SK-N-SH treated with all-trans-retinoic acid at 6 μM for 48 hours (cell line): ENCODE measurements around the gene C9orf78.

Experiments used
- ATAC-seq: fragments of 200-7000 bp; cut with Tn5 transposase; 3 replicates; pipeline ENCODE4 v1.9.1; 2020; ENCODE audit warnings: mild to moderate bottlenecking, moderate library complexity
- CREB5 ChIP-seq: fragments of 250-450 bp; sonication (Bioruptor Pico); IDR thresholded peaks from 2 replicates; pipeline ENCODE4 v1.5.1; 2020; ENCODE audit warnings: low read depth, mild to moderate bottlenecking, moderate library complexity
- ESRRG ChIP-seq: fragments of 250-450 bp; sonication (Bioruptor Pico); IDR thresholded peaks from 2 replicates; pipeline ENCODE4 v1.6.1; 2021; ENCODE audit warnings: mild to moderate bottlenecking
- GLIS3 ChIP-seq: fragments of 250-450 bp; sonication (Bioruptor Pico); IDR thresholded peaks from 2 replicates; pipeline ENCODE4 v1.5.0; 2020; ENCODE audit warnings: mild to moderate bottlenecking, moderate library complexity
- ISL1 ChIP-seq: fragments of 250-450 bp; sonication (Bioruptor Pico); IDR thresholded peaks from 2 replicates; pipeline ENCODE4 v2.1.2; 2022; ENCODE audit warnings: mild to moderate bottlenecking, moderate library complexity
- PATZ1 ChIP-seq: fragments of 250-450 bp; sonication (Bioruptor Pico); IDR thresholded peaks from 2 replicates; pipeline ENCODE4 v1.8.0; 2020; ENCODE audit warnings: mild to moderate bottlenecking, moderate library complexity, borderline replicate concordance
- PPARA ChIP-seq: fragments of 250-450 bp; sonication (Bioruptor Pico); IDR thresholded peaks from 2 replicates; pipeline ENCODE4 v1.5.0; 2020; ENCODE audit warnings: mild to moderate bottlenecking, borderline replicate concordance
- SNAI2 ChIP-seq: fragments of 250-450 bp; sonication (Bioruptor Pico); IDR thresholded peaks from 2 replicates; pipeline ENCODE4 v1.5.0; 2020; ENCODE audit warnings: mild to moderate bottlenecking, moderate library complexity
- TCF4 ChIP-seq: fragments of 250-450 bp; sonication (Bioruptor Pico); IDR thresholded peaks from 2 replicates; pipeline ENCODE4 v1.8.0; 2021; ENCODE audit warnings: mild to moderate bottlenecking, moderate library complexity, borderline replicate concordance
- TOX ChIP-seq: fragments of 250-450 bp; sonication (Bioruptor Pico); IDR thresholded peaks from 2 replicates; pipeline ENCODE4 v1.8.0; 2021; ENCODE audit warnings: mild to moderate bottlenecking, moderate library complexity, borderline replicate concordance
- ZC3H10 ChIP-seq: fragments of 250-450 bp; sonication (Bioruptor Pico); IDR thresholded peaks from 2 replicates; pipeline ENCODE4 v1.5.1; 2021; ENCODE audit warnings: mild to moderate bottlenecking, moderate library complexity
- ZFP3 ChIP-seq: fragments of 250-450 bp; sonication (Bioruptor Pico); IDR thresholded peaks from 2 replicates; pipeline ENCODE4 v1.5.0; 2020; ENCODE audit warnings: mild to moderate bottlenecking, moderate library complexity
- ZFP30 ChIP-seq: fragments of 450-650 bp; formaldehyde crosslinking; IDR thresholded peaks from 2 replicates; pipeline ENCODE4 v1.5.0; 2022; ENCODE audit warnings: mild to moderate bottlenecking, moderate library complexity
- ZNF565 ChIP-seq: fragments of 450-650 bp; formaldehyde crosslinking; conservative IDR thresholded peaks from 2 replicates; pipeline ENCODE4 v1.5.0; 2020; ENCODE audit warnings: low read depth, mild to moderate bottlenecking, moderate library complexity
- ZNF70 ChIP-seq: fragments of 450-650 bp; formaldehyde crosslinking; IDR thresholded peaks from 2 replicates; pipeline ENCODE4 v1.5.0; 2020; ENCODE audit warnings: mild to moderate bottlenecking, moderate library complexity
- TF ChIP-seq, protein P1 (sequence below): fragments of 250-450 bp; sonication (Bioruptor Pico); IDR thresholded peaks from 2 replicates; pipeline ENCODE4 v1.8.0; 2021; ENCODE audit warnings: low read depth, mild to moderate bottlenecking, moderate library complexity, borderline replicate concordance
- TF ChIP-seq, protein P2 (sequence below): fragments of 250-450 bp; sonication (Bioruptor Pico); IDR thresholded peaks from 2 replicates; pipeline ENCODE4 v1.5.0; 2020; ENCODE audit warnings: mild to moderate bottlenecking, moderate library complexity

The C9orf78 gene

DNA sequence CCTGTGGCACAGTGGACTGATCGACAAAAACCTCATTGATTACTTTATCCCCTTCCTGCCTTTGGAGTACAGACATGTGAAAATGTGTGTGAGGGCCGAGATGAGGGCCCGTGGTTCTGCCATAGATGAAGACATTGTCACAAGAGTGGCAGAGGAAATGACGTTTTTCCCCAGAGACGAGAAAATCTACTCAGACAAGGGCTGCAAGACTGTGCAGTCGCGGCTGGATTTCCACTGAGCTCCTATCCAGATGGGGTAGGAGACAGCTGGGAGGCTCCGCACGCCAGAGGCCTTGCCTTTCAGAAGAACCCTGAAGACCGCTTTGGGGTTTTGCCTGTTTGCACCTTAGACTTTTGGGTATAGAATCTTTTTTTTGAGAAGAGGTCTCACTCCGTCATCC lies 25.7 kb downstream of the C9orf78 start:
- ATAC-seq, result no peak
- no peak for TF ChIP-seq ISL1 (CRISPR knock-in tag)
- TF ChIP-seq TCF4, result no peak
- TF ChIP-seq CREB5 (CRISPR knock-in tag), result no peak

DNA sequence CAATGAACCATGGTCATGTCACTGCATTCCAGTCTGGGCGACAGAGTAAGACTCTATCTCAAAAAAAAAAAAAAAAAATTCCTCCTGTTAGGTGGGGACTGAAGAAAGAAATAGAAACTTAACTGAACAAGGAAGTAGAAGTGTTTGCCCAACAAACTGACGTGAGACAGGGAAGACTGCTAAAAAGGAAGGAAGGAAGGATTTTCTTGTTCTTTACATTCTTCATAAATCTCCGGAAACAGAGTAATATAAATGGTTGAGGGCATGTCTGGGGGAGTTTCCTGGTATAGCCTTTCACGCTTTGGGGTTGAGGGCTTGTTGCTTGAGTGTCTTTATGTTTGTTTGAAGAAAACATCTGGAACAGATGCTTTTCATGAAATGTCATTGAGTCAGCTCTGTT lies 29.0 kb downstream of the C9orf78 start:
- no peak for ATAC-seq
- TF ChIP-seq TOX (CRISPR knock-in tag), result no peak
- TF ChIP-seq CREB5 (CRISPR knock-in tag), result no peak
- TF ChIP-seq, protein P1, sequence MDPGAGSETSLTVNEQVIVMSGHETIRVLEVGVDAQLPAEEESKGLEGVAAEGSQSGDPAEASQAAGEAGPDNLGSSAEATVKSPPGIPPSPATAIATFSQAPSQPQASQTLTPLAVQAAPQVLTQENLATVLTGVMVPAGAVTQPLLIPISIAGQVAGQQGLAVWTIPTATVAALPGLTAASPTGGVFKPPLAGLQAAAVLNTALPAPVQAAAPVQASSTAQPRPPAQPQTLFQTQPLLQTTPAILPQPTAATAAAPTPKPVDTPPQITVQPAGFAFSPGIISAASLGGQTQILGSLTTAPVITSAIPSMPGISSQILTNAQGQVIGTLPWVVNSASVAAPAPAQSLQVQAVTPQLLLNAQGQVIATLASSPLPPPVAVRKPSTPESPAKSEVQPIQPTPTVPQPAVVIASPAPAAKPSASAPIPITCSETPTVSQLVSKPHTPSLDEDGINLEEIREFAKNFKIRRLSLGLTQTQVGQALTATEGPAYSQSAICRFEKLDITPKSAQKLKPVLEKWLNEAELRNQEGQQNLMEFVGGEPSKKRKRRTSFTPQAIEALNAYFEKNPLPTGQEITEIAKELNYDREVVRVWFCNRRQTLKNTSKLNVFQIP (CRISPR knock-in tag), result no peak
- no peak for TF ChIP-seq ESRRG (CRISPR knock-in tag)
- TF ChIP-seq ZNF70 (CRISPR knock-in tag), result no peak
- no peak for TF ChIP-seq GLIS3 (CRISPR knock-in tag)
- no peak for TF ChIP-seq ZFP3
- TF ChIP-seq, all 23 proteins: peak for 0

DNA sequence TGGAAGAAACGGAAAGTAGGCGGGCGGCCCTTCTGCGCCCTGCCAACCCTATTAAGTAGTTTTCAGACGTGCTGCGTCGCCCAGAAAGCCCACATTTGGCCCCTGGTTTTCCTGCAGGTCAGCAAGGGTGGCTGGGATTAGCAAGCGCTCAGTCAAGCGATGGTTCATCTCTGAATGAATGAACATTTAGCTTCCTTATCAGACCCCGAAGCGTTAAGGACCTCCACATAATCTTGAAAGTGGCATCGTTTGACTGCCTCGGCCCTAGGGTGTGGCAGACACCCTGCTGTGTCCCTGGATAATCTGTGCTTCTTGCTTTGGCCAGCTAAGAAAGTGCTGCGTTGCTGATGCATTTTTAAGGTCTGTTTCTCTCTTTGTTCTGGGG lies 31.4 kb downstream of the C9orf78 start:
- TF ChIP-seq ZNF70 (CRISPR knock-in tag) (no peak), PATZ1 (CRISPR knock-in tag) (no peak), ESRRG (CRISPR knock-in tag) (no peak), SNAI2 (CRISPR knock-in tag) (no peak), ZNF565 (CRISPR knock-in tag) (no peak), GLIS3 (CRISPR knock-in tag) (no peak), PPARA (CRISPR knock-in tag) (no peak)
- TF ChIP-seq, protein P2, sequence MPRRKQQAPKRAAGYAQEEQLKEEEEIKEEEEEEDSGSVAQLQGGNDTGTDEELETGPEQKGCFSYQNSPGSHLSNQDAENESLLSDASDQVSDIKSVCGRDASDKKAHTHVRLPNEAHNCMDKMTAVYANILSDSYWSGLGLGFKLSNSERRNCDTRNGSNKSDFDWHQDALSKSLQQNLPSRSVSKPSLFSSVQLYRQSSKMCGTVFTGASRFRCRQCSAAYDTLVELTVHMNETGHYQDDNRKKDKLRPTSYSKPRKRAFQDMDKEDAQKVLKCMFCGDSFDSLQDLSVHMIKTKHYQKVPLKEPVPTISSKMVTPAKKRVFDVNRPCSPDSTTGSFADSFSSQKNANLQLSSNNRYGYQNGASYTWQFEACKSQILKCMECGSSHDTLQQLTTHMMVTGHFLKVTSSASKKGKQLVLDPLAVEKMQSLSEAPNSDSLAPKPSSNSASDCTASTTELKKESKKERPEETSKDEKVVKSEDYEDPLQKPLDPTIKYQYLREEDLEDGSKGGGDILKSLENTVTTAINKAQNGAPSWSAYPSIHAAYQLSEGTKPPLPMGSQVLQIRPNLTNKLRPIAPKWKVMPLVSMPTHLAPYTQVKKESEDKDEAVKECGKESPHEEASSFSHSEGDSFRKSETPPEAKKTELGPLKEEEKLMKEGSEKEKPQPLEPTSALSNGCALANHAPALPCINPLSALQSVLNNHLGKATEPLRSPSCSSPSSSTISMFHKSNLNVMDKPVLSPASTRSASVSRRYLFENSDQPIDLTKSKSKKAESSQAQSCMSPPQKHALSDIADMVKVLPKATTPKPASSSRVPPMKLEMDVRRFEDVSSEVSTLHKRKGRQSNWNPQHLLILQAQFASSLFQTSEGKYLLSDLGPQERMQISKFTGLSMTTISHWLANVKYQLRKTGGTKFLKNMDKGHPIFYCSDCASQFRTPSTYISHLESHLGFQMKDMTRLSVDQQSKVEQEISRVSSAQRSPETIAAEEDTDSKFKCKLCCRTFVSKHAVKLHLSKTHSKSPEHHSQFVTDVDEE (CRISPR knock-in tag), result no peak
- TF ChIP-seq, all 23 proteins: peak for 0
- ATAC-seq, result peak; percentile 8; the same call in 2 of the 3 replicates

DNA sequence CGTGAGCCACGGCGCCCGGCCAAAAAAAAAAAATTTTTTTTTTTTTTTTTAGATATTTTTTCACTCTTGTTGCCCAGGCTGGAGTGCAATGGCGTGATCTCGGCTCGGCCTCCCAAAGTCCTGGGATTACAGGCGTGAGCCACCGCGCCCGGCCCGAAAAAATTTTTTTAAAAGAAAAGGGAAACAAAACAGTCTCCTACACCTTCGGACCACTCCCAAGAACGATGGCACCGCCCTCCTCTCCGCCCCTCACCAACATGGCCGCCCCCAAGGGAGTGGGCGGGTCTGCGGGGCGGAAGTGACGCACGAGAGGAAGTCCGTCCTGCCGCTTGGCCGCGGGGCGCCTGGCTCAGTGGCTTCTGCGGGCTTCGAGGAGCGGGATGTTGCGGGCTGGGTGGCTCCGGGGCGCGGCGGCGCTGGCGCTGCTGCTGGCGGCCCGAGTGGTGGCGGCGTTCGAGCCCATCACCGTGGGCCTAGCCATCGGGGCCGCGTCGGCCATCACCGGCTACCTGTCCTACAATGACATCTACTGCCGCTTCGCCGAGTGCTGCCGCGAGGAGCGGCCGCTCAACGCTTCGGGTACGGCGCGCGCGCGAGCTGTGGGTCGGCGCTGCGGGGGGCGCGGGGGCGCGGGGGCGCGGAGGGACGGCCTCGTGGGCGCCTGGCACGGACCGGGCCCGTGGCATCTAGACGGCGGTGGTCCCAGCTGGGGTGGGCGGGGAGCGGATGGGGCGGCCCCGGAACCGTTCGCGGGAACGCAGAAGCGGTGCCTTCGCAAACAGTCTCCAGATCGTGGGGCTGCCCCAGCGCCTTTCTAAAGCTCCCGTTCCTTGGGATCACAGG lies 32.0 kb downstream of the C9orf78 start, which contains the start of gene TOR1B:
Gene TOR1B, plus strand, starts transcription at position 352 of the 843 bp plus-strand sequence. Its CDS starts 29 bp downstream, at position 381.
- peak; percentile 95 for ATAC-seq
- TF ChIP-seq ZC3H10 (CRISPR knock-in tag) (no peak), ZFP3 (no peak), SNAI2 (CRISPR knock-in tag) (no peak), ZNF70 (CRISPR knock-in tag) (no peak), ZFP30 (CRISPR knock-in tag) (no peak)
